H9 (cell line): ENCODE data around the gene MMP17. TPM values are rescaled to one million over a fixed set of nuclear protein-coding genes. Genes with fewer than 3 reads are reported as not detected.

Source experiments
- DNase-seq: peaks from one replicate; pipeline ENCODE4 v3.0.0-alpha.2; 2017
- H2AFZ ChIP-seq: one replicate; pipeline ENCODE4 v1.6.1; 2013; ENCODE audit warnings: mild to moderate bottlenecking, low read length, control low read depth, moderate library complexity
- H2AK5ac ChIP-seq: 2 replicates; pipeline ENCODE4 v1.6.1; 2013; ENCODE audit warnings: low read length, control low read depth, mixed read lengths; ENCODE audit not compliant: insufficient read length
- H2BK120ac ChIP-seq: one replicate; pipeline ENCODE4 v1.6.1; 2013; ENCODE audit warnings: low read depth, mild to moderate bottlenecking, low read length, control low read depth, inconsistent platforms; ENCODE audit not compliant: poor library complexity, severe bottlenecking
- H2BK12ac ChIP-seq: 2 replicates; pipeline ENCODE4 v1.6.1; 2013; ENCODE audit warnings: low read length, control low read depth, mixed read lengths, low read depth; ENCODE audit not compliant: insufficient read length
- H2BK15ac ChIP-seq: 2 replicates; pipeline ENCODE4 v1.6.1; 2013; ENCODE audit warnings: low read depth, low read length, control low read depth
- H2BK20ac ChIP-seq: one replicate; pipeline ENCODE4 v1.6.1; 2013; ENCODE audit warnings: low read depth, mild to moderate bottlenecking, low read length, control low read depth, inconsistent platforms; ENCODE audit not compliant: poor library complexity, severe bottlenecking
- H2BK5ac ChIP-seq: 2 replicates; pipeline ENCODE4 v1.6.1; 2013; ENCODE audit warnings: low read length, control low read depth, mixed read lengths; ENCODE audit not compliant: insufficient read length
- H3K14ac ChIP-seq: 2 replicates; pipeline ENCODE4 v1.6.1; 2013; ENCODE audit warnings: low read length, control low read depth; ENCODE audit not compliant: insufficient read depth
- H3K18ac ChIP-seq: 2 replicates; pipeline ENCODE4 v1.6.1; 2013; ENCODE audit warnings: low read depth, mild to moderate bottlenecking, mixed read lengths, low read length, control low read depth; ENCODE audit not compliant: insufficient read length
- H3K23ac ChIP-seq: 2 replicates; pipeline ENCODE4 v1.6.1; 2013; ENCODE audit warnings: low read length, control low read depth, mixed read lengths, low read depth; ENCODE audit not compliant: insufficient read length
- H3K23me2 ChIP-seq: 2 replicates; pipeline ENCODE4 v1.6.1; 2013; ENCODE audit warnings: low read depth, mild to moderate bottlenecking, mixed read lengths, low read length, control low read depth; ENCODE audit not compliant: insufficient read length, poor library complexity, severe bottlenecking
- H3K27ac ChIP-seq: 2 replicates; pipeline ENCODE4 v1.5.1; 2013; ENCODE audit warnings: low read length, control low read depth, mixed read lengths, low read depth; ENCODE audit not compliant: insufficient read length
- H3K27me3 ChIP-seq: 2 replicates; pipeline ENCODE4 v1.6.1; 2013; ENCODE audit warnings: low read length, control low read depth, inconsistent platforms; ENCODE audit not compliant: insufficient read depth
- H3K4ac ChIP-seq: 2 replicates; pipeline ENCODE4 v1.6.1; 2013; ENCODE audit warnings: low read depth, mild to moderate bottlenecking, control low read depth, inconsistent platforms, low read length, moderate library complexity
- H3K4me1 ChIP-seq: 2 replicates; pipeline ENCODE4 v1.6.1; 2013; ENCODE audit warnings: low read length, control low read depth, inconsistent platforms; ENCODE audit not compliant: insufficient read depth
- H3K4me2 ChIP-seq: 2 replicates; pipeline ENCODE4 v1.6.1; 2013; ENCODE audit warnings: low read length, control low read depth, mixed read lengths; ENCODE audit not compliant: insufficient read length, insufficient read depth
- H3K56ac ChIP-seq: 2 replicates; pipeline ENCODE4 v1.6.1; 2013; ENCODE audit warnings: low read depth, mild to moderate bottlenecking, mixed read lengths, low read length, control low read depth; ENCODE audit not compliant: insufficient read length
- H3K79me1 ChIP-seq: 2 replicates; pipeline ENCODE4 v1.6.1; 2013; ENCODE audit warnings: low read depth, mild to moderate bottlenecking, moderate library complexity, low read length, control low read depth, inconsistent platforms; ENCODE audit not compliant: insufficient read depth, poor library complexity, severe bottlenecking
- H3K79me2 ChIP-seq: 2 replicates; pipeline ENCODE4 v1.6.1; 2013; ENCODE audit warnings: low read length, control low read depth, inconsistent platforms; ENCODE audit not compliant: insufficient read depth
- H3K9ac ChIP-seq: 2 replicates; pipeline ENCODE4 v1.6.1; 2013; ENCODE audit warnings: low read length, control low read depth, mixed read lengths; ENCODE audit not compliant: insufficient read length; ENCODE audit errors: extremely low read depth
- H3K9me3 ChIP-seq: one replicate; pipeline ENCODE4 v1.6.1; 2013; ENCODE audit warnings: low read depth, low read length, inconsistent platforms; ENCODE audit not compliant: control insufficient read depth
- H3T11ph ChIP-seq: one replicate; pipeline ENCODE4 v1.6.1; 2013; ENCODE audit warnings: mild to moderate bottlenecking, low read length, control low read depth, inconsistent platforms
- H4K20me1 ChIP-seq: one replicate; pipeline ENCODE4 v1.6.1; 2013; ENCODE audit not compliant: control insufficient read depth, insufficient read length, insufficient read depth
- H4K5ac ChIP-seq: 2 replicates; pipeline ENCODE4 v1.6.1; 2013; ENCODE audit warnings: low read depth, mild to moderate bottlenecking, mixed read lengths, low read length, control low read depth; ENCODE audit not compliant: insufficient read length
- H4K8ac ChIP-seq: replicated peaks from 2 replicates; pipeline ENCODE4 v1.6.1; 2013; ENCODE audit warnings: low read length, control low read depth, mixed read lengths, low read depth; ENCODE audit not compliant: insufficient read length
- H4K91ac ChIP-seq: 2 replicates; pipeline ENCODE4 v1.6.1; 2013; ENCODE audit warnings: low read depth, mild to moderate bottlenecking, moderate library complexity, mixed read lengths, low read length, control low read depth; ENCODE audit not compliant: insufficient read length
- H3K27ac Mint-ChIP-seq, 3 experiments: 2 replicates in 2 of 3; 3 replicates in 1 of 3; pipeline ENCODE4 v1.8.0; 2020 to 2021; ENCODE audit warnings: mixed read lengths in 3 of 3, mild to moderate bottlenecking in 1 of 3, moderate library complexity in 1 of 3
- H3K27me3 Mint-ChIP-seq: 2 replicates; pipeline ENCODE4 v1.8.0; 2021; ENCODE audit warnings: low read depth, mild to moderate bottlenecking, moderate library complexity, mixed read lengths
- H3K36me3 Mint-ChIP-seq, 3 experiments: 2 replicates in 2 of 3; 3 replicates in 1 of 3; pipeline ENCODE4 v1.8.0; 2020 to 2021; ENCODE audit warnings: low read depth in 3 of 3, mixed read lengths in 3 of 3; ENCODE audit not compliant: insufficient read depth in 1 of 3
- H3K4me1 Mint-ChIP-seq, 2 experiments: 2 replicates each; pipeline ENCODE4 v1.8.0; 2020; ENCODE audit warnings: mixed read lengths in 2 of 2
- H3K4me3 Mint-ChIP-seq, 2 experiments: 2 replicates in 1 of 2; 3 replicates in 1 of 2; pipeline ENCODE4 v1.8.0; 2020 to 2021; ENCODE audit warnings: mild to moderate bottlenecking in 2 of 2, mixed read lengths in 2 of 2, moderate library complexity in 1 of 2
- H3K9me3 Mint-ChIP-seq, 2 experiments: 2 replicates in 1 of 2; 3 replicates in 1 of 2; pipeline ENCODE4 v1.8.0; 2020; ENCODE audit warnings: mild to moderate bottlenecking in 2 of 2, mixed read lengths in 2 of 2, moderate library complexity in 1 of 2
- WGBS: extraction: QIAGEN DNeasy Blood & Tissue Kit; methylation state at CpG from one replicate; pipeline ENCODE4 v1.1.7; 2013; ENCODE audit warnings: missing lambda C conversion rate, low lambda C conversion rate, mixed read lengths; ENCODE audit not compliant: insufficient read length; ENCODE audit errors: extremely low coverage; 5-methylcytosine and 5-hydroxymethylcytosine counted together
- total RNA-seq: library from RNA; stranded (reverse); gene quantifications from 2 replicates; pipeline ENCODE4 v1.2.1, GENCODE V29; 2021
- TF ChIP-seq, protein P1 (sequence below): fragments of 200-600 bp; sonication (generic); conservative IDR thresholded peaks from 3 replicates; pipeline ENCODE4 v1.8.0; 2021; ENCODE audit warnings: antibody characterized with exemption, mild to moderate bottlenecking

Gene MMP17
- total RNA-seq, 1 experiment from 2014 or later = 14.8 TPM

DNA sequence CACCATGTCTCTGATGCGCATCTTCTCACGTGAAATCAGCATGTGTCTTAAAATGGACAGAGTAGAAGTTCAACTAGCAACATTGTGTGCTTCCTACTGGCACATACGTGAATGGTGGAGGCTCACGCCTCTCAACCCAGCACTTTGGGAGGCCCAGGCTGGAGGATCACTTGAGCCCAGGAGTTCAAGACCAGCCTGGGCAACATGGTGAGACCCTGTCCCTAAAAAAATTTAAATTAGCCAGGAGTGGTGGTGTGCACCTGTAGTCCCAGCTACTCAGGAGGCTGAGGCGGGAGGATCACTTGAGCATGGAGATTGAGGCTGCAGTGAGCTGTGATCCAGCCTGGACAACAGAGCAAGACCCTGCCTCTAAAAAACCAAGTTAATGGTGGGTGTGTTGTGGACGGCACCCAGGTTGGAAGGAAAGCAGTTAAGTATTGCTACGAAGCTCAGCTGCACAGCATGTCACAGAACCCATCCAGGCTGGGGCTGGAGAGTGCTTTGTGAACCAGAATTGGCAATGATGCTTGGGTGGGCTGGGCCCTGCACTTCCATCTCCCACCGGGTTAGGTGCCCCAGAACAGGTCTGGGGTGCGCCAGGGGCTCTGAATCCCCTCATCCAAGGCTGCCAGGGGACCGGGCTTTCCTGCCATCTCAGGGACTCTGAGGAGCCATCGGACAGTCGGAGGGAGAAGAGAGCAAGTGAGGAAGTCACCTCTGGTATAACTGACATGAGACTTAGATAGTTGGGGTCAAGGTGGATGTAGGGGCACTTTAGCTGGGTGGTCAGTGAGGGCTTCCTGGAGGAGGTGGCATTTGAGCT is 33.3 kb downstream of the MMP17 start:
- Histone ChIP-seq H4K8ac (no peak overlapping the region), H3K27me3 (no peaks in the 10 kb centered on the region), H3K79me1 (no peaks in the 10 kb centered on the region), H4K91ac (peak overlapping the region; percentile 36), H2BK5ac (no peak overlapping the region), H2AFZ (no peak overlapping the region), H2BK15ac (no peak overlapping the region), H4K20me1 (no peaks in the 10 kb centered on the region), H4K5ac (no peak overlapping the region), H3K18ac (peak overlapping the region; percentile 21), H3K4me2 (no peak overlapping the region), H3K9me3 (no peaks in the 10 kb centered on the region), H2BK20ac (no peak overlapping the region), H3K4me1 (peaks cover 4% of the 10 kb centered on the region; the same call in 1 of the 2 replicates), H3K56ac (no peak overlapping the region), H3K23ac (no peak overlapping the region), H3K23me2 (no peaks in the 10 kb centered on the region), H3K9ac (no peak overlapping the region), H3K14ac (peak overlapping the region; percentile 79; the same call in 1 of the 2 replicates), H3K27ac (no peak overlapping the region), H2BK120ac (no peak overlapping the region), H3T11ph (no peak overlapping the region), H3K79me2 (no peaks in the 10 kb centered on the region), H2AK5ac (no peak overlapping the region), H2BK12ac (no peak overlapping the region), H3K4ac (no peak overlapping the region; the same call in 1 of the 2 replicates)
- Mint-ChIP-seq H3K9me3 (peaks cover 0 to 4% of the 10 kb centered on the region in 2 experiments; a peak in 1 of 5 replicates), H3K27me3 (peaks cover 10% of the 10 kb centered on the region), H3K36me3 (peaks cover 0 to 7% (median 0%) of the 10 kb centered on the region in 3 experiments; a peak in 2 of 7 replicates), H3K4me3 (peak overlapping the region in 1 of 2 experiments; percentile 47; a peak in 3 of 5 replicates), H3K27ac (peak overlapping the region; percentile 32 to 94 (median 71); a peak in 5 of 7 replicates), H3K4me1 (peaks cover 31 to 48% of the 10 kb centered on the region in 2 experiments)
- no CpG with 5 or more reads among the region's 12 CpGs for WGBS
- peak; percentile 29 for DNase-seq
- TF ChIP-seq, protein P1, sequence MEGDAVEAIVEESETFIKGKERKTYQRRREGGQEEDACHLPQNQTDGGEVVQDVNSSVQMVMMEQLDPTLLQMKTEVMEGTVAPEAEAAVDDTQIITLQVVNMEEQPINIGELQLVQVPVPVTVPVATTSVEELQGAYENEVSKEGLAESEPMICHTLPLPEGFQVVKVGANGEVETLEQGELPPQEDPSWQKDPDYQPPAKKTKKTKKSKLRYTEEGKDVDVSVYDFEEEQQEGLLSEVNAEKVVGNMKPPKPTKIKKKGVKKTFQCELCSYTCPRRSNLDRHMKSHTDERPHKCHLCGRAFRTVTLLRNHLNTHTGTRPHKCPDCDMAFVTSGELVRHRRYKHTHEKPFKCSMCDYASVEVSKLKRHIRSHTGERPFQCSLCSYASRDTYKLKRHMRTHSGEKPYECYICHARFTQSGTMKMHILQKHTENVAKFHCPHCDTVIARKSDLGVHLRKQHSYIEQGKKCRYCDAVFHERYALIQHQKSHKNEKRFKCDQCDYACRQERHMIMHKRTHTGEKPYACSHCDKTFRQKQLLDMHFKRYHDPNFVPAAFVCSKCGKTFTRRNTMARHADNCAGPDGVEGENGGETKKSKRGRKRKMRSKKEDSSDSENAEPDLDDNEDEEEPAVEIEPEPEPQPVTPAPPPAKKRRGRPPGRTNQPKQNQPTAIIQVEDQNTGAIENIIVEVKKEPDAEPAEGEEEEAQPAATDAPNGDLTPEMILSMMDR = no peak
